GM21367 (cell line): Measurements from ENCODE around the gene ARHGAP4.

ENCODE experiments used
- ATAC-seq: cut with Tn5 transposase; IDR thresholded peaks from one replicate; pipeline ENCODE4 v1.9.1; 2021; ENCODE audit not compliant: unreplicated experiment

ARHGAP4 gene

GRCh38 chrX:153964105-153964504 lies 38.0 kb upstream of the ARHGAP4 start:
- ATAC-seq: no peak

- ATAC-seq: no peak
These were observed 37.5 kb upstream of the ARHGAP4 start for GRCh38 chrX:153963546-153963945.

- ATAC-seq: no peak
These were observed 35.2 kb upstream of the ARHGAP4 start for GRCh38 chrX:153961292-153961691.

GRCh38 chrX:153960786-153961185 lies 34.7 kb upstream of the ARHGAP4 start:
- ATAC-seq: no peak

GRCh38 chrX:153960077-153960476 lies 34.0 kb upstream of the ARHGAP4 start:
- ATAC-seq: no peak

- ATAC-seq: no peak
These were observed 33.6 kb upstream of the ARHGAP4 start for GRCh38 chrX:153959649-153960048.

- ATAC-seq: no peak
These were observed 32.5 kb upstream of the ARHGAP4 start for GRCh38 chrX:153958605-153959004.

GRCh38 chrX:153957224-153957623 lies 31.2 kb upstream of the ARHGAP4 start:
- ATAC-seq: no peak

- no peak for ATAC-seq
These were observed 30.2 kb upstream of the ARHGAP4 start for GRCh38 chrX:153956044-153956907.

GRCh38 chrX:153955228-153955732 lies 29.2 kb upstream of the ARHGAP4 start:
- ATAC-seq: no peak

GRCh38 chrX:153954558-153955227 lies 28.6 kb upstream of the ARHGAP4 start:
- ATAC-seq: no peak

- ATAC-seq: no peak
These were observed 28.0 kb upstream of the ARHGAP4 start for GRCh38 chrX:153953892-153954557.

- no peak for ATAC-seq
These were observed 27.3 kb upstream of the ARHGAP4 start for GRCh38 chrX:153953342-153953830.

- ATAC-seq: no peak
These were observed 26.4 kb upstream of the ARHGAP4 start for GRCh38 chrX:153952373-153953026.

GRCh38 chrX:153951683-153952372 lies 25.8 kb upstream of the ARHGAP4 start:
- no peak for ATAC-seq

- ATAC-seq: no peak
These were observed 24.1 kb upstream of the ARHGAP4 start for GRCh38 chrX:153950127-153950526.

- ATAC-seq: no peak
These were observed 23.1 kb upstream of the ARHGAP4 start for GRCh38 chrX:153948847-153949805.

GRCh38 chrX:153948002-153948466 lies 22.0 kb upstream of the ARHGAP4 start:
- no peak for ATAC-seq
